Measurements from ENCODE around the gene KCNS3.

Gene KCNS3

DNA sequence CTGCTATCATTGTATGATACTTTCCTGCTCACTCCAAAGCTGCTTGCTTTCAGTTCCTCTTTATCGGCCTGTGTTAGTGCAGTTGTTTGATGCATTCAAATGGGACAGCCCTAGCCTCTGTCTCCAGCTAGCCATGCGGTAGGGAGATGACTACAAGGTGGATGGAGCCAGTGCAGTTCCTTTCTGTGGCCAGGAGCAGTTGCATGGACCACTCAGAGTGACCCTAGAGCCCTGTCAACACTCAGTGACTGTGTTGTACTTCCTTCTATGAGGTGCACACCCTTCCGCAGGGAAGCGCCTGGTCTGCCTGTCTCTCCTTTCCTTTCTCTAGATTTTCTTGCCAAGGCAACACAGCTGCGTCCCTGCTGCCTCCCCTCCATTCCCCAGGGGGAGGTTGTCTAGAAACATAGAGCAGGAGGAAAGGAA lies 33.8 kb downstream of the KCNS3 start:
- Histone ChIP-seq H3F3A (ENCODE audit: insufficient read depth, low read length) (no peaks in the 10 kb centered on the region), H3K4me1 (ENCODE audit: insufficient read depth, low read length, severe bottlenecking) (no peaks in the 10 kb centered on the region), H4K20me1 (ENCODE audit: insufficient read depth, low read length) (no peaks in the 10 kb centered on the region), H3K4me3 (ENCODE audit: low read depth, low read length, poor library complexity, severe bottlenecking) (no peak overlapping the region), H3K9me3 (ENCODE audit: low read length) (no peaks in the 10 kb centered on the region), H3K36me3 (ENCODE audit: insufficient read depth, low read length) (no peaks in the 10 kb centered on the region), H3K4me2 (ENCODE audit: low read length) (no peak overlapping the region), H3K27me3 (ENCODE audit: insufficient read depth, low read length) (peaks cover 3% of the 10 kb centered on the region; the same call in 1 of the 2 replicates), H3K79me2 (ENCODE audit: insufficient read depth, low read length) (no peaks in the 10 kb centered on the region), H3K27ac (ENCODE audit: low read depth, low read length, poor library complexity, severe bottlenecking) (no peak overlapping the region), H2AFZ (ENCODE audit: low read length) (no peak overlapping the region), H3K9me2 (ENCODE audit: low read depth, low read length) (no peaks in the 10 kb centered on the region), H3K9ac (ENCODE audit: low read length) (no peak overlapping the region)
- TF ChIP-seq, protein P1, sequence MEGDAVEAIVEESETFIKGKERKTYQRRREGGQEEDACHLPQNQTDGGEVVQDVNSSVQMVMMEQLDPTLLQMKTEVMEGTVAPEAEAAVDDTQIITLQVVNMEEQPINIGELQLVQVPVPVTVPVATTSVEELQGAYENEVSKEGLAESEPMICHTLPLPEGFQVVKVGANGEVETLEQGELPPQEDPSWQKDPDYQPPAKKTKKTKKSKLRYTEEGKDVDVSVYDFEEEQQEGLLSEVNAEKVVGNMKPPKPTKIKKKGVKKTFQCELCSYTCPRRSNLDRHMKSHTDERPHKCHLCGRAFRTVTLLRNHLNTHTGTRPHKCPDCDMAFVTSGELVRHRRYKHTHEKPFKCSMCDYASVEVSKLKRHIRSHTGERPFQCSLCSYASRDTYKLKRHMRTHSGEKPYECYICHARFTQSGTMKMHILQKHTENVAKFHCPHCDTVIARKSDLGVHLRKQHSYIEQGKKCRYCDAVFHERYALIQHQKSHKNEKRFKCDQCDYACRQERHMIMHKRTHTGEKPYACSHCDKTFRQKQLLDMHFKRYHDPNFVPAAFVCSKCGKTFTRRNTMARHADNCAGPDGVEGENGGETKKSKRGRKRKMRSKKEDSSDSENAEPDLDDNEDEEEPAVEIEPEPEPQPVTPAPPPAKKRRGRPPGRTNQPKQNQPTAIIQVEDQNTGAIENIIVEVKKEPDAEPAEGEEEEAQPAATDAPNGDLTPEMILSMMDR (IDR thresholded peaks at IDR 0.05; ENCODE audit: low read length): no peak

DNA sequence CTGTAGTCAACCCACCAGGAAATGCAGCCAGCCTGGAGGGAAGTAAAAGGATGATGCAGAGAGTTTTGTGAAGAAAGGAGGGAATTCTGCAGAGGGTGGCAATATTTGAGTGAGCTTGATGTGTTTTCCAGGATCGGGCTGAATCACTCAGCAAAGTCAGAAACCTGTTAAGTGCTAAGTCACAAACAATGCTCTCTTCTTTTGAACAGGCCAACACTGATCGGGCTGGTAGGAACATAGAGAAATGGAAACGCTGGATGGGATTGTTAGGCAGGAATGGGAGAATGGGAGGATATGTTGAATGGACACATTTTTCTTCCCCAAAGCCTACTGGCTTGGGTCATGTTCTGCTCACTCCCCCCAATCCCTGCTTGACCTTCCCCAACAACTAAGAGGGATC lies 36.6 kb downstream of the KCNS3 start:
- TF ChIP-seq, protein P1 (IDR thresholded peaks at IDR 0.05; ENCODE audit: low read length): no peak
- no peak for TF ChIP-seq EZH2 (IDR thresholded peaks at IDR 0.05; ENCODE audit: borderline replicate concordance, low read length)
- Histone ChIP-seq H3F3A (ENCODE audit: insufficient read depth, low read length) (no peaks in the 10 kb centered on the region), H3K4me3 (ENCODE audit: low read depth, low read length, poor library complexity, severe bottlenecking) (no peak overlapping the region)

GRCh38 chr2:17915811-17916518 lies 37.5 kb downstream of the KCNS3 start:
- no peaks in the 10 kb centered on the region for H3K79me2 ChIP-seq (ENCODE audit: insufficient read depth, low read length)
- H3K9me3 ChIP-seq (ENCODE audit: low read length): no peaks in the 10 kb centered on the region
- no peak overlapping the region for H3K9ac ChIP-seq (ENCODE audit: low read length)
- no peaks in the 10 kb centered on the region for H3K36me3 ChIP-seq (ENCODE audit: insufficient read depth, low read length)
- no peak overlapping the region for H2AFZ ChIP-seq (ENCODE audit: low read length)
- H3K27ac ChIP-seq (ENCODE audit: low read depth, low read length, poor library complexity, severe bottlenecking): no peak overlapping the region
- peaks cover 3% of the 10 kb centered on the region; the same call in 1 of the 2 replicates for H3K27me3 ChIP-seq (ENCODE audit: insufficient read depth, low read length)
- H3K4me2 ChIP-seq (ENCODE audit: low read length): no peak overlapping the region
- TF ChIP-seq EZH2 (IDR thresholded peaks at IDR 0.05; ENCODE audit: borderline replicate concordance, low read length): no peak
- TF ChIP-seq, protein P1 (IDR thresholded peaks at IDR 0.05; ENCODE audit: low read length): no peak
- H3K9me2 ChIP-seq (ENCODE audit: low read depth, low read length): no peaks in the 10 kb centered on the region
- no peak overlapping the region for H3K4me3 ChIP-seq (ENCODE audit: low read depth, low read length, poor library complexity, severe bottlenecking)
- no peaks in the 10 kb centered on the region for H3F3A ChIP-seq (ENCODE audit: insufficient read depth, low read length)
- H4K20me1 ChIP-seq (ENCODE audit: insufficient read depth, low read length): no peaks in the 10 kb centered on the region
- no peaks in the 10 kb centered on the region for H3K4me1 ChIP-seq (ENCODE audit: insufficient read depth, low read length, severe bottlenecking)

More for the DNA sequence above, 36.6 kb downstream of the KCNS3 start:
- Histone ChIP-seq H3K9ac (ENCODE audit: low read length) (no peak overlapping the region), H3K4me2 (ENCODE audit: low read length) (no peak overlapping the region), H3K4me1 (ENCODE audit: insufficient read depth, low read length, severe bottlenecking) (no peaks in the 10 kb centered on the region), H3K27ac (ENCODE audit: low read depth, low read length, poor library complexity, severe bottlenecking) (no peak overlapping the region), H3K79me2 (ENCODE audit: insufficient read depth, low read length) (no peaks in the 10 kb centered on the region), H3K27me3 (ENCODE audit: insufficient read depth, low read length) (peaks cover 3% of the 10 kb centered on the region; the same call in 1 of the 2 replicates), H3K36me3 (ENCODE audit: insufficient read depth, low read length) (no peaks in the 10 kb centered on the region), H3K9me3 (ENCODE audit: low read length) (no peaks in the 10 kb centered on the region), H3K9me2 (ENCODE audit: low read depth, low read length) (no peaks in the 10 kb centered on the region), H2AFZ (ENCODE audit: low read length) (no peak overlapping the region), H4K20me1 (ENCODE audit: insufficient read depth, low read length) (no peaks in the 10 kb centered on the region)
